Subcutaneous preadipocyte (primary cell): ENCODE results near the gene GJB2. TPM values are rescaled to one million over a fixed set of nuclear protein-coding genes. Genes with fewer than 3 reads are reported as not detected.

Source experiments
- total RNA-seq: library from RNA; depleted of rRNA; stranded (reverse); fragments of >200 nt; gene quantifications from 2 replicates; pipeline ENCODE4 v1.2.3, GENCODE V29; 2012

GJB2 gene
- 1.5 and 2.7 TPM in 2 replicates for total RNA-seq

DNA sequence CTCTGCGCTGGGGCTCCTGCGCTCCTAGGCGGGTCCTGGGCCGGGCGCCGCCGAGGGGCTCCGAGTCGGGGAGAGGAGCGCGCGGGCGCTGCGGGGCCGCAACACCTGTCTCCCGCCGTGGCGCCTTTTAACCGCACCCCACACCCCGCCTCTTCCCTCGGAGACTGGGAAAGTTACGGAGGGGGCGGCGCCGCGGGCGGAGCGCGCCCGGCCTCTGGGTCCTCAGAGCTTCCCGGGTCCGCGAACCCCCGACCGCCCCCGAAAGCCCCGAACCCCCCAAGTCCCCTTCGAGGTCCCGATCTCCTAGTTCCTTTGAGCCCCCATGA lies at the start of gene GJB2:
TSS of gene GJB2 (minus strand) at position 103 of the 326 bp plus-strand sequence. CDS start 3,357 bp downstream, outside the sequence.

DNA sequence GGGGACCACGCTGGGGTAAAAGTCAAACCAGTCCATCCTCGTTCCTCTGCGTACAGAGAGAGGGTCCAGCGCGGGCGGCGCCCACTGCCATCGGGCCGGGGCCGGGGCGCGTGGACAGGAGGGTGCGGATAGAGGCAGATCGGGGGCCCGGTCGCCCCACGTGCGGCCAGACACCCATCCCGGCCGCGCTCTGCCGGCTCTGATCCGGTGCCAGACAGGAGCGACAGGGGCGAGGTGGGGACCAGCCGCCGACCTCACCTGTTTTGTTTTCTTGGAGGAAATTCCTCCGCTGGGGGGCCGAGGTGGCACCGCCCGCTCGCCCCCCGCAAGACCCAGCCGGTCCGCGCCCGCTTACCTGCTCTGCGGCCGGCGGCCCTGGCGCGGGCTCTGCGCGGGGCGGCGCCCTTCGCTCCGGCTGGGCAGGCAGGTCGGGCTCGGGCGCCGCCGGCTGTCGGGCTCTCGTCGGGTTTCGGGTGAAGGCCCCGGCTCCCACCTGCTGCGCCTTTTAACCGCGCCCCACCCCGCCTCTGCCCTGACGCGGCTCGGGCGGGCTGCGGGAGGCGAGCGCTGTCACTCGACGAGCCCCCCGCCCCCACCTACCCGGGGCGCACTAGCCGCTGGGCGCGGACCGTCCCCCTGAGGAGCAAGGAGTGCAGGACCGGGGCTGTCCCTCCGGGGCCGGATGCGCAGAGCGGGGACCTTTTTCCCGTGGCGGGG lies 39.3 kb upstream of the GJB2 start, which contains the start of gene GJB6:
TSS of gene GJB6 (minus strand) at position 481 of the 717 bp plus-strand sequence. CDS start 8,839 bp downstream, outside the sequence.

GRCh38 chr13:20160306-20161274 lies 32.1 kb downstream of the GJB2 start, which contains the start of gene GJA3:
Gene GJA3 (minus strand): TSS chr13:20161052. CDS start chr13:20143288, 17,764 bp downstream.

Other genes with a start within 250 kb of the GJB2 start
- gene ZMYM2, start 234.2 kb downstream of the GJB2 start, total RNA-seq: 35.2 and 36.7 TPM in 2 replicates
- gene GJA3, start 31.9 kb downstream of the GJB2 start, total RNA-seq: 1.1 and 2.2 TPM in 2 replicates
- gene GJB6, start 39.4 kb upstream of the GJB2 start, total RNA-seq: not detected in 2 replicates